ENCODE results near the gene ZNF700. TPM values are rescaled to one million over a fixed set of nuclear protein-coding genes. Genes with fewer than 3 reads are reported as not detected.

ZNF700 gene
- total RNA-seq, 1 donor: 9.4 TPM

GRCh38 chr19:11979527-11979926, 54.6 kb downstream of the ZNF700 start:
- H3K4me1 ChIP-seq (ENCODE audit: insufficient read depth, low read length): no peaks in the 10 kb centered on the region
- TF ChIP-seq CTCF (IDR thresholded peaks at IDR 0.05; ENCODE audit: extremely low read depth, low read depth, low read length): no peak
- no peak overlapping the region for H3K4me3 ChIP-seq (ENCODE audit: insufficient read depth, low read length)
- no peaks in the 10 kb centered on the region for H3K27me3 ChIP-seq (ENCODE audit: insufficient read depth, low read length)
- no peaks in the 10 kb centered on the region for H3K36me3 ChIP-seq (ENCODE audit: insufficient read depth, low read length)
- no peak overlapping the region for H3K4me2 ChIP-seq (ENCODE audit: insufficient read depth, low read length)
- no peak overlapping the region for H2AFZ ChIP-seq (ENCODE audit: low read length)
- no peak for DNase-seq (ENCODE audit: insufficient read length, low spot score, missing footprints)
- H3K27ac ChIP-seq (ENCODE audit: low read depth, low read length): no peak overlapping the region
- H3K79me2 ChIP-seq (ENCODE audit: insufficient read depth, low read length): no peaks in the 10 kb centered on the region
- peaks cover 39% of the 10 kb centered on the region for H3K9me3 ChIP-seq (ENCODE audit: low read depth, low read length)
- no peaks in the 10 kb centered on the region for H4K20me1 ChIP-seq (ENCODE audit: insufficient read depth, low read length)

- DNase-seq (ENCODE audit: insufficient read length, low spot score, missing footprints): no peak
- no peak for TF ChIP-seq CTCF (IDR thresholded peaks at IDR 0.05; ENCODE audit: extremely low read depth, low read depth, low read length)
Measured at GRCh38 chr19:11982526-11982925, 57.6 kb downstream of the ZNF700 start.

GRCh38 chr19:11984986-11985385, 60.1 kb downstream of the ZNF700 start:
- H3K27me3 ChIP-seq (ENCODE audit: insufficient read depth, low read length): no peaks in the 10 kb centered on the region
- no peak overlapping the region for H2AFZ ChIP-seq (ENCODE audit: low read length)
- no peak overlapping the region for H3K4me3 ChIP-seq (ENCODE audit: insufficient read depth, low read length)
- no peak for TF ChIP-seq CTCF (IDR thresholded peaks at IDR 0.05; ENCODE audit: extremely low read depth, low read depth, low read length)
- no peaks in the 10 kb centered on the region for H4K20me1 ChIP-seq (ENCODE audit: insufficient read depth, low read length)
- no peak overlapping the region for H3K4me2 ChIP-seq (ENCODE audit: insufficient read depth, low read length)
- H3K4me1 ChIP-seq (ENCODE audit: insufficient read depth, low read length): peaks cover 5% of the 10 kb centered on the region
- no peak for DNase-seq (ENCODE audit: insufficient read length, low spot score, missing footprints)
- no peak overlapping the region for H3K27ac ChIP-seq (ENCODE audit: low read depth, low read length)
- H3K36me3 ChIP-seq (ENCODE audit: insufficient read depth, low read length): no peaks in the 10 kb centered on the region
- peaks cover 21% of the 10 kb centered on the region for H3K9me3 ChIP-seq (ENCODE audit: low read depth, low read length)
- H3K79me2 ChIP-seq (ENCODE audit: insufficient read depth, low read length): peaks cover 2% of the 10 kb centered on the region

More at GRCh38 chr19:11982526-11982925, 57.6 kb downstream of the ZNF700 start:
- Histone ChIP-seq H3K27ac (ENCODE audit: low read depth, low read length) (no peak overlapping the region), H3K9me3 (ENCODE audit: low read depth, low read length) (peaks cover 35% of the 10 kb centered on the region), H3K79me2 (ENCODE audit: insufficient read depth, low read length) (no peaks in the 10 kb centered on the region), H3K36me3 (ENCODE audit: insufficient read depth, low read length) (no peaks in the 10 kb centered on the region), H2AFZ (ENCODE audit: low read length) (no peak overlapping the region), H4K20me1 (ENCODE audit: insufficient read depth, low read length) (no peaks in the 10 kb centered on the region), H3K27me3 (ENCODE audit: insufficient read depth, low read length) (no peaks in the 10 kb centered on the region), H3K4me3 (ENCODE audit: insufficient read depth, low read length) (no peak overlapping the region), H3K4me2 (ENCODE audit: insufficient read depth, low read length) (no peak overlapping the region), H3K4me1 (ENCODE audit: insufficient read depth, low read length) (peaks cover 2% of the 10 kb centered on the region)

GRCh38 chr19:11986754-11987153, 61.8 kb downstream of the ZNF700 start:
- no peaks in the 10 kb centered on the region for H4K20me1 ChIP-seq (ENCODE audit: insufficient read depth, low read length)
- DNase-seq (ENCODE audit: insufficient read length, low spot score, missing footprints): no peak
- no peak overlapping the region for H3K4me2 ChIP-seq (ENCODE audit: insufficient read depth, low read length)
- H2AFZ ChIP-seq (ENCODE audit: low read length): no peak overlapping the region
- H3K4me1 ChIP-seq (ENCODE audit: insufficient read depth, low read length): peaks cover 5% of the 10 kb centered on the region
- H3K79me2 ChIP-seq (ENCODE audit: insufficient read depth, low read length): peaks cover 13% of the 10 kb centered on the region
- no peak overlapping the region for H3K4me3 ChIP-seq (ENCODE audit: insufficient read depth, low read length)
- no peak overlapping the region for H3K27ac ChIP-seq (ENCODE audit: low read depth, low read length)
- H3K9me3 ChIP-seq (ENCODE audit: low read depth, low read length): peaks cover 4% of the 10 kb centered on the region
- no peaks in the 10 kb centered on the region for H3K36me3 ChIP-seq (ENCODE audit: insufficient read depth, low read length)
- no peaks in the 10 kb centered on the region for H3K27me3 ChIP-seq (ENCODE audit: insufficient read depth, low read length)
- TF ChIP-seq CTCF (IDR thresholded peaks at IDR 0.05; ENCODE audit: extremely low read depth, low read depth, low read length): no peak
